Measurements from ENCODE around the gene DUSP19. TPM values are rescaled to one million over a fixed set of nuclear protein-coding genes. Genes with fewer than 3 reads are reported as not detected.

The DUSP19 gene
- total and polyA plus RNA-seq, 2 of the 13 experiments (the other 11 are each of a cell fraction or from before 2014, with no cell fraction given), result 1.3 to 1.9 TPM

DNA sequence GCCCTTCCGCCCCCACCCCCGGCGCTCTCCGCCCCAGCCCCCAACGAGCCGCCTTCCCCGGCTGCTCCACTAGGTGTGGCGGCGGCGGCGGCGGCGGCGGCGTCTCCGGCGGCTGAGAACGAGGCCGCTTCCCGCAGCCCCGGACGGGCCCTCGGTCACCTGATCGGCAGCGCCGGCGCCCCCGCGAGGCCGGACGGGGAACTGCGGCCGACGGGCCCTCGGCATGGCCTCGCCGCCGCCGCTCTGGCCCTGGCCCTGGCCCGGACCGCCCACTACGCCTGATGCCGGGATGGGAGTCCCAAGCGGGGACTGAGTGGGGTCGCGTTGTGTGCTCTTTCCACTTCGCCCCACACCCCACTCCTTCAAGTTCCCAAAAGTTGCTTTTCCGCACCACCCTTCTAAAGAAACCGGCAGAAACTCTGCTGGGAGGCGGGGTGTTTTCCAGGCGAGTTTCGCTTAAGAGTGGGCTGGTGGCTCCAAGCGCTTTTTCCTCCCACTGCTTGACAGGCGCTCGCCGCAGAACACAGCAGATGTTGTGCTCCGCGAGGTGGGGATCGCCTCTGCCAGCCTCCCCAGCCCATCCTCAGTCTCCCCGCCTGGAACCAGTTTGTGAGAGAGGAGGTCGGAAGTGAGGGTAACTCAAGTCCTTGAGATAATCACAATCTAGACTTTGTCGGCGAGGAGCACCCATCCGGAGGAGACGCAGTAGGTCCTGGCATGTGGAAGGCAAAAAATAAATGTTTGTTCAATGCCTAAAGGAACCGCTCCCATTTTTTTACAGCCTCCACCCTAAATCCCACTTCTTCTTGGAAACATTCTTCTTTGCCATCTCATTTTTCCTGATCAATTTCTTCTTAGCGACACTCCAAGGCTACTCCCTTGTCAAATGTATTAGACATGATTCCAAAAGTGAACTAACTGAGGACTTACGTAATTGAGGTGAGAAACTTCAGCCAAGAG lies 39.9 kb upstream of the DUSP19 start, which contains the start of gene NCKAP1 (continued):
- TF ChIP-seq, protein P1, sequence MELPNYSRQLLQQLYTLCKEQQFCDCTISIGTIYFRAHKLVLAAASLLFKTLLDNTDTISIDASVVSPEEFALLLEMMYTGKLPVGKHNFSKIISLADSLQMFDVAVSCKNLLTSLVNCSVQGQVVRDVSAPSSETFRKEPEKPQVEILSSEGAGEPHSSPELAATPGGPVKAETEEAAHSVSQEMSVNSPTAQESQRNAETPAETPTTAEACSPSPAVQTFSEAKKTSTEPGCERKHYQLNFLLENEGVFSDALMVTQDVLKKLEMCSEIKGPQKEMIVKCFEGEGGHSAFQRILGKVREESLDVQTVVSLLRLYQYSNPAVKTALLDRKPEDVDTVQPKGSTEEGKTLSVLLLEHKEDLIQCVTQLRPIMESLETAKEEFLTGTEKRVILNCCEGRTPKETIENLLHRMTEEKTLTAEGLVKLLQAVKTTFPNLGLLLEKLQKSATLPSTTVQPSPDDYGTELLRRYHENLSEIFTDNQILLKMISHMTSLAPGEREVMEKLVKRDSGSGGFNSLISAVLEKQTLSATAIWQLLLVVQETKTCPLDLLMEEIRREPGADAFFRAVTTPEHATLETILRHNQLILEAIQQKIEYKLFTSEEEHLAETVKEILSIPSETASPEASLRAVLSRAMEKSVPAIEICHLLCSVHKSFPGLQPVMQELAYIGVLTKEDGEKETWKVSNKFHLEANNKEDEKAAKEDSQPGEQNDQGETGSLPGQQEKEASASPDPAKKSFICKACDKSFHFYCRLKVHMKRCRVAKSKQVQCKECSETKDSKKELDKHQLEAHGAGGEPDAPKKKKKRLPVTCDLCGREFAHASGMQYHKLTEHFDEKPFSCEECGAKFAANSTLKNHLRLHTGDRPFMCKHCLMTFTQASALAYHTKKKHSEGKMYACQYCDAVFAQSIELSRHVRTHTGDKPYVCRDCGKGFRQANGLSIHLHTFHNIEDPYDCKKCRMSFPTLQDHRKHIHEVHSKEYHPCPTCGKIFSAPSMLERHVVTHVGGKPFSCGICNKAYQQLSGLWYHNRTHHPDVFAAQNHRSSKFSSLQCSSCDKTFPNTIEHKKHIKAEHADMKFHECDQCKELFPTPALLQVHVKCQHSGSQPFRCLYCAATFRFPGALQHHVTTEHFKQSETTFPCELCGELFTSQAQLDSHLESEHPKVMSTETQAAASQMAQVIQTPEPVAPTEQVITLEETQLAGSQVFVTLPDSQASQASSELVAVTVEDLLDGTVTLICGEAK (IDR thresholded peaks at IDR 0.05), result no peak
- TF ChIP-seq, protein P1 (CRISPR knock-in tag; IDR thresholded peaks at IDR 0.05), result no peak
- TF ChIP-seq, protein P2, sequence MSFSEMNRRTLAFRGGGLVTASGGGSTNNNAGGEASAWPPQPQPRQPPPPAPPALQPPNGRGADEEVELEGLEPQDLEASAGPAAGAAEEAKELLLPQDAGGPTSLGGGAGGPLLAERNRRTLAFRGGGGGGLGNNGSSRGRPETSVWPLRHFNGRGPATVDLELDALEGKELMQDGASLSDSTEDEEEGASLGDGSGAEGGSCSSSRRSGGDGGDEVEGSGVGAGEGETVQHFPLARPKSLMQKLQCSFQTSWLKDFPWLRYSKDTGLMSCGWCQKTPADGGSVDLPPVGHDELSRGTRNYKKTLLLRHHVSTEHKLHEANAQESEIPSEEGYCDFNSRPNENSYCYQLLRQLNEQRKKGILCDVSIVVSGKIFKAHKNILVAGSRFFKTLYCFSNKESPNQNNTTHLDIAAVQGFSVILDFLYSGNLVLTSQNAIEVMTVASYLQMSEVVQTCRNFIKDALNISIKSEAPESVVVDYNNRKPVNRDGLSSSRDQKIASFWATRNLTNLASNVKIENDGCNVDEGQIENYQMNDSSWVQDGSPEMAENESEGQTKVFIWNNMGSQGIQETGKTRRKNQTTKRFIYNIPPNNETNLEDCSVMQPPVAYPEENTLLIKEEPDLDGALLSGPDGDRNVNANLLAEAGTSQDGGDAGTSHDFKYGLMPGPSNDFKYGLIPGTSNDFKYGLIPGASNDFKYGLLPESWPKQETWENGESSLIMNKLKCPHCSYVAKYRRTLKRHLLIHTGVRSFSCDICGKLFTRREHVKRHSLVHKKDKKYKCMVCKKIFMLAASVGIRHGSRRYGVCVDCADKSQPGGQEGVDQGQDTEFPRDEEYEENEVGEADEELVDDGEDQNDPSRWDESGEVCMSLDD (CRISPR knock-in tag; IDR thresholded peaks at IDR 0.05; ENCODE audit: borderline replicate concordance), result peak; percentile 37; the same call in 1 of the 2 replicates
- TF ChIP-seq TCF7 (IDR thresholded peaks at IDR 0.05; ENCODE audit: low read depth) (no peak), YY1 (IDR thresholded peaks at IDR 0.05; ENCODE audit: insufficient read depth, insufficient replicate concordance, low read depth, low read length) (peak; percentile 80), ZNF878 (CRISPR knock-in tag; IDR thresholded peaks at IDR 0.05) (no peak), RELA (CRISPR knock-in tag; IDR thresholded peaks at IDR 0.05) (no peak; the same call in 1 of the 2 replicates), ZNF761 (CRISPR knock-in tag; conservative IDR thresholded peaks at IDR 0.05) (peak; percentile 86; the same call in 1 of the 2 replicates), TEAD3 (CRISPR knock-in tag; optimal IDR thresholded peaks at IDR 0.05; ENCODE audit: borderline replicate concordance) (peak; percentile 43), ZNF777 (CRISPR knock-in tag; IDR thresholded peaks at IDR 0.05) (peak; percentile 68), BCL6 (CRISPR knock-in tag; IDR thresholded peaks at IDR 0.05) (no peak), ADNP (CRISPR knock-in tag; IDR thresholded peaks at IDR 0.05) (no peak), GATAD2A (CRISPR knock-in tag; IDR thresholded peaks at IDR 0.05) (peak; percentile 37; the same call in 1 of the 2 replicates), GPN1 (CRISPR knock-in tag; IDR thresholded peaks at IDR 0.05; ENCODE audit: borderline replicate concordance) (no peak), GFI1 (CRISPR knock-in tag; IDR thresholded peaks at IDR 0.05; ENCODE audit: borderline replicate concordance) (no peak)
- TF ChIP-seq, protein P3, sequence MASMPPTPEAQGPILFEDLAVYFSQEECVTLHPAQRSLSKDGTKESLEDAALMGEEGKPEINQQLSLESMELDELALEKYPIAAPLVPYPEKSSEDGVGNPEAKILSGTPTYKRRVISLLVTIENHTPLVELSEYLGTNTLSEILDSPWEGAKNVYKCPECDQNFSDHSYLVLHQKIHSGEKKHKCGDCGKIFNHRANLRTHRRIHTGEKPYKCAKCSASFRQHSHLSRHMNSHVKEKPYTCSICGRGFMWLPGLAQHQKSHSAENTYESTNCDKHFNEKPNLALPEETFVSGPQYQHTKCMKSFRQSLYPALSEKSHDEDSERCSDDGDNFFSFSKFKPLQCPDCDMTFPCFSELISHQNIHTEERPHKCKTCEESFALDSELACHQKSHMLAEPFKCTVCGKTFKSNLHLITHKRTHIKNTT (CRISPR knock-in tag; IDR thresholded peaks at IDR 0.05), result no peak
